Measurements from ENCODE around the gene BICRA. TPM values are rescaled to one million over a fixed set of nuclear protein-coding genes. Genes with fewer than 3 reads are reported as not detected.

Gene BICRA
- total RNA-seq, 1 experiment from 2014 or later: 34.3 TPM

GRCh38 chr19:47691090-47691489 is 82.2 kb downstream of the BICRA start:
- H3K4me3 Mint-ChIP-seq (ENCODE audit: unreplicated experiment): no peak overlapping the region
- ChIA-PET CTCF (no interaction called here), POLR2A (no interaction called here)
- no peak for DNase-seq
- TF ChIP-seq CTCF (IDR thresholded peaks at IDR 0.05; ENCODE audit: insufficient read depth in 1 of 2, low read depth in 1 of 2, low read length in 1 of 2, severe bottlenecking in 1 of 2, unreplicated experiment in 1 of 2): no peak
- Histone ChIP-seq H3K4me1 (no peaks in the 10 kb centered on the region), H3K27me3 (replicated peaks; ENCODE audit: control insufficient read depth, insufficient read depth, low read length) (no peaks in the 10 kb centered on the region), H3K4me3 (ENCODE audit: low read depth, low read length) (no peak overlapping the region), H3K36me3 (ENCODE audit: control insufficient read depth, insufficient read depth, low read length) (peaks cover 3% of the 10 kb centered on the region), H3K9me3 (no peaks in the 10 kb centered on the region)
- H3K27ac Mint-ChIP-seq (ENCODE audit: unreplicated experiment): no peak overlapping the region
- intact Hi-C loops (cut with micrococcal nuclease; ENCODE audit: unreplicated experiment): no loop called here
- no peaks in the 10 kb centered on the region for H3K9me3 Mint-ChIP-seq (ENCODE audit: unreplicated experiment)
- no TSS peak for BruUV-seq (replicated peaks)
- no peaks in the 10 kb centered on the region for H3K27me3 Mint-ChIP-seq (ENCODE audit: insufficient read depth, unreplicated experiment)
- H3K36me3 Mint-ChIP-seq (ENCODE audit: insufficient read depth, unreplicated experiment): peaks cover 64% of the 10 kb centered on the region
- H3K4me1 Mint-ChIP-seq (ENCODE audit: low read depth, unreplicated experiment): peaks cover 6% of the 10 kb centered on the region

GRCh38 chr19:47691782-47692181 is 82.8 kb downstream of the BICRA start:
- CTCF ChIA-PET: no interaction called here
- TF ChIP-seq CTCF (IDR thresholded peaks at IDR 0.05; ENCODE audit: insufficient read depth in 1 of 2, low read depth in 1 of 2, low read length in 1 of 2, severe bottlenecking in 1 of 2, unreplicated experiment in 1 of 2): no peak
- Mint-ChIP-seq H3K4me1 (ENCODE audit: low read depth, unreplicated experiment) (peaks cover 6% of the 10 kb centered on the region), H3K27me3 (ENCODE audit: insufficient read depth, unreplicated experiment) (no peaks in the 10 kb centered on the region), H3K27ac (ENCODE audit: unreplicated experiment) (no peak overlapping the region), H3K36me3 (ENCODE audit: insufficient read depth, unreplicated experiment) (peaks cover 58% of the 10 kb centered on the region), H3K9me3 (ENCODE audit: unreplicated experiment) (no peaks in the 10 kb centered on the region), H3K4me3 (ENCODE audit: unreplicated experiment) (no peak overlapping the region)
- Histone ChIP-seq H3K36me3 (ENCODE audit: control insufficient read depth, insufficient read depth, low read length) (peaks cover 3% of the 10 kb centered on the region), H3K27me3 (replicated peaks; ENCODE audit: control insufficient read depth, insufficient read depth, low read length) (no peaks in the 10 kb centered on the region), H3K9me3 (no peaks in the 10 kb centered on the region), H3K4me3 (ENCODE audit: low read depth, low read length) (no peak overlapping the region), H3K4me1 (no peaks in the 10 kb centered on the region)
- POLR2A ChIA-PET: no interaction called here
- DNase-seq: no peak
- no TSS peak for BruUV-seq (replicated peaks)
- intact Hi-C loops (cut with micrococcal nuclease; ENCODE audit: unreplicated experiment): no loop called here

DNA sequence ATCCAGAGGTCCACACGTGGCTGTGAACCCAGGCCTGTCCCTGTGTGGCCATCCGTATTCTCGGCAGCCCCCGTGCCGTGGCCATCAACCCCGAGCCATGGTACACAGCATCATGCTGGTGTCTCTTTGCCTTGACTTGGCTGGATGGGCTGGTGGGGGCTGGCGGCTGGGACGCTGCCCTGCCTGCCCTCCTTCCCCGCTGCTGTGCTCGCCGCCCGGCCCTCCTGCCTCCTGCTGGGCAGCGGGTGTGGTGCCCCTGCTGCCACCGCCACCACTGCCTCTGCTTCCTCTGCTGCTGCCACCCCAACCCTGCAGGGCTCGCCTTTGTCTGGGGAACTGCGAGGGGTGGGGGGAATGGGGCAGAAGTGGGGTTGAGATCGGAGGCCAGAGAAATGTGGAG is 84.6 kb downstream of the BICRA start:
- no peak overlapping the region for H3K27ac Mint-ChIP-seq (ENCODE audit: unreplicated experiment)
- intact Hi-C loops (cut with micrococcal nuclease; ENCODE audit: unreplicated experiment): no loop called here
- ChIA-PET CTCF (no interaction called here), POLR2A (no interaction called here)
- DNase-seq: no peak
- no peak overlapping the region for H3K4me3 ChIP-seq (ENCODE audit: low read depth, low read length)
- no peaks in the 10 kb centered on the region for H3K27me3 ChIP-seq (replicated peaks; ENCODE audit: control insufficient read depth, insufficient read depth, low read length)
- no peak overlapping the region for H3K4me3 Mint-ChIP-seq (ENCODE audit: unreplicated experiment)
- no peaks in the 10 kb centered on the region for H3K9me3 ChIP-seq
- no peak for TF ChIP-seq CTCF (IDR thresholded peaks at IDR 0.05; ENCODE audit: insufficient read depth in 1 of 2, low read depth in 1 of 2, low read length in 1 of 2, severe bottlenecking in 1 of 2, unreplicated experiment in 1 of 2)
- peaks cover 6% of the 10 kb centered on the region for H3K4me1 ChIP-seq
- H3K36me3 Mint-ChIP-seq (ENCODE audit: insufficient read depth, unreplicated experiment): peaks cover 51% of the 10 kb centered on the region
- peaks cover 3% of the 10 kb centered on the region for H3K36me3 ChIP-seq (ENCODE audit: control insufficient read depth, insufficient read depth, low read length)
- no peaks in the 10 kb centered on the region for H3K9me3 Mint-ChIP-seq (ENCODE audit: unreplicated experiment)
- BruUV-seq (replicated peaks): no TSS peak
- no peaks in the 10 kb centered on the region for H3K27me3 Mint-ChIP-seq (ENCODE audit: insufficient read depth, unreplicated experiment)
- H3K4me1 Mint-ChIP-seq (ENCODE audit: low read depth, unreplicated experiment): no peaks in the 10 kb centered on the region

Data from Caco-2 (cell line).